ENCODE results near the gene EDNRA.

The EDNRA gene

DNA sequence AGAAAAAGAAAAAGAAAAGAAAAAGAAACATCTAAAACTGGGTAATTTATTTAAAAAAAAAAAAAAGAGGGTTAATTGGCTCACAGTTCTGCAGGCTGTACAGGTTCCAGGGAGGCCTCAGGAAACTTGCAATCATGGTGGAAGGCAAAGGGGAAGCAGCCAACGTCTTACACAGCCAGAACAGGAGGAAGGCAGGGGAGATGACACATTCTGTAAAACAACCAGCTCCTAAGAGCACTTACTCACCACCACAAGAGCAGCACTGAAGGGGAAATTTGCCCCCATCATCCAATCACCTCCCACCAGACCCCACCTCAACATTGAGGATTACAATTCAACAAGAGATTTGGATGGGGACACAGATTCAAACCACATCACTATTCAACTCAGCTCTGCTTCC, 99.5 kb downstream of the EDNRA start:
- no peaks in the 10 kb centered on the region for H3K9me3 ChIP-seq (ENCODE audit: control insufficient read depth, insufficient read depth, low read length)
- no peak overlapping the region for H3K9ac ChIP-seq (ENCODE audit: low read depth, low read length)
- no peak overlapping the region for H3K4me3 ChIP-seq (ENCODE audit: low read depth, low read length)
- H3K36me3 ChIP-seq (ENCODE audit: control insufficient read depth, insufficient read depth, low read length), result no peaks in the 10 kb centered on the region
- H3K4me1 ChIP-seq (ENCODE audit: control insufficient read depth, insufficient read depth, low read length), result no peaks in the 10 kb centered on the region
- H3K27me3 ChIP-seq (ENCODE audit: control insufficient read depth, insufficient read depth, low read length), result no peaks in the 10 kb centered on the region

GRCh38 chr4:147581606-147582350, 100.9 kb downstream of the EDNRA start:
- Histone ChIP-seq H3K27me3 (ENCODE audit: control insufficient read depth, insufficient read depth, low read length) (no peaks in the 10 kb centered on the region), H3K4me3 (ENCODE audit: low read depth, low read length) (no peak overlapping the region), H3K36me3 (ENCODE audit: control insufficient read depth, insufficient read depth, low read length) (no peaks in the 10 kb centered on the region), H3K4me1 (ENCODE audit: control insufficient read depth, insufficient read depth, low read length) (no peaks in the 10 kb centered on the region), H3K9ac (ENCODE audit: low read depth, low read length) (no peak overlapping the region), H3K9me3 (ENCODE audit: control insufficient read depth, insufficient read depth, low read length) (no peaks in the 10 kb centered on the region)

DNA sequence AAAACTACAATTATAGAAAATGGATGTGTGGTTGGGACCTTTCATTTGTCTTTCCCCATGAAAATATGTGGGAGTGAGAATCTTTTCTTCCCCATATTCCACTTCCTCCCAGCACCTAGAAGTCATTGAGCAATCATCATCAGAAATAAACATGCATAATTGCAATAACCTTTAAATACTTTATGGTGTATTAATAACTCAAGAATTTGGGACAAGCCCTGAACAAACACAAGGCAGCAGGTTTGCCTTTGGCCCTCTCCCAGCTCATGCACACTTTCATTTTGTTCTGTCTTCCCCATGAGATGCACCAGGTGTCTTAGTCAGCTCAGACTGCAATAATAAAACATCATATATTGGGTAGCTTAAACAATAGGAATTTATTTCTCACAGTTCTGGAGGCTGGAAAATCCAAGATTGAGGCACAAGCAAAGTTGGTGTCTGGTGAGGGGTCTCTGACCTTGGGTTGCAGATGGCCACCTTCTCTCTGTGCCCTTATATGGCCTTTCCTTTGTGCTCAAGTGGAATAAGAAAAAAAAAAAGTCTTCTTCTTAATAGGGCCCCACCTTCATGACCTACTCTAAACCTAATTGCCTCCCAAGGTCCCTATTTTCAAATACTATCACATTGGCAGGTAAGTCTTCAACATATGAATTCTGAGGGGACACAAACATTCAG, 101.6 kb downstream of the EDNRA start:
- no peaks in the 10 kb centered on the region for H3K4me1 ChIP-seq (ENCODE audit: control insufficient read depth, insufficient read depth, low read length)
- H3K4me3 ChIP-seq (ENCODE audit: low read depth, low read length), result no peak overlapping the region
- no peaks in the 10 kb centered on the region for H3K27me3 ChIP-seq (ENCODE audit: control insufficient read depth, insufficient read depth, low read length)
- H3K9me3 ChIP-seq (ENCODE audit: control insufficient read depth, insufficient read depth, low read length), result no peaks in the 10 kb centered on the region
- H3K9ac ChIP-seq (ENCODE audit: low read depth, low read length), result no peak overlapping the region
- no peaks in the 10 kb centered on the region for H3K36me3 ChIP-seq (ENCODE audit: control insufficient read depth, insufficient read depth, low read length)

DNA sequence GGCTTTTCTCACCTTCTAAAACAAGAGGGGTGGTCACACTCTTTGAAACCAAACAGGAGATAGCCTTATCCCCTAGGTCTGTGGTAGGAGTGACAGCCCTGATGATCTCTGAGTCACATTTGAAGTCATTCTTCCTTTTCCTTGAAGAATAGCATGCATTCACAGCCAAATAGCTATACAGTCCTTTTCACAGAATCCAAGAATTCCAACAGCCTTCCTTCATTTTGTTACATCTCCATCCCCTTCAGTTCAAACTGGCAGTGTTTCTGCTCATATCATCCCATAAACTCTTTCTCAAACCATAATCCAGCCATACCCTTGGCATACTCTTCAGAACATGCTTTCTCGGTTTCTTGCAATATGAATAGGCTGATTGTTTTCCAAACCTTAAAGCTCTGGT, 103.0 kb downstream of the EDNRA start:
- no peaks in the 10 kb centered on the region for H3K4me1 ChIP-seq (ENCODE audit: control insufficient read depth, insufficient read depth, low read length)
- H3K4me3 ChIP-seq (ENCODE audit: low read depth, low read length), result no peak overlapping the region
- H3K9ac ChIP-seq (ENCODE audit: low read depth, low read length), result no peak overlapping the region
- no peaks in the 10 kb centered on the region for H3K36me3 ChIP-seq (ENCODE audit: control insufficient read depth, insufficient read depth, low read length)
- H3K27me3 ChIP-seq (ENCODE audit: control insufficient read depth, insufficient read depth, low read length), result no peaks in the 10 kb centered on the region
- H3K9me3 ChIP-seq (ENCODE audit: control insufficient read depth, insufficient read depth, low read length), result no peaks in the 10 kb centered on the region

GRCh38 chr4:147586032-147586431, 105.1 kb downstream of the EDNRA start:
- Histone ChIP-seq H3K27me3 (ENCODE audit: control insufficient read depth, insufficient read depth, low read length) (no peaks in the 10 kb centered on the region), H3K9me3 (ENCODE audit: control insufficient read depth, insufficient read depth, low read length) (no peaks in the 10 kb centered on the region), H3K4me3 (ENCODE audit: low read depth, low read length) (no peak overlapping the region), H3K36me3 (ENCODE audit: control insufficient read depth, insufficient read depth, low read length) (no peaks in the 10 kb centered on the region), H3K9ac (ENCODE audit: low read depth, low read length) (no peak overlapping the region), H3K4me1 (ENCODE audit: control insufficient read depth, insufficient read depth, low read length) (no peaks in the 10 kb centered on the region)

DNA sequence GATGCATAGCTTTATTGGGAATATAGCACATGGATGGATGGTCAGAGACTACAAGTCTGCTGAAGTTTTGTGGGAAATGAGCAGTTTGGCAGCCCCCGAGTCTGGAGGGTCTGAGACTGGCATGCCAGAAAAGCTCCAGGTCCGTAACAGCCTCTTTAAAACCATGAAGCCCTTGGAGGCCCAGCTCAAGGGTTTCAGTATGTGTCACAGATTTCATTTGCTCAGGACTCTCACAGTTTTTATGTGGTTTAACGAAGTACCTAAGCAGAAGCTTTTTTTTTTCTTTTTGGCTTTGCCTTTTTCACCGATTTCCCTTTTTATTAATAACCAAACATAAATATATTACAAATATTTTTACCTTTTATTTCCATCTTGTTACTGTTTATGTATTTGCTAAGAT, 105.7 kb downstream of the EDNRA start:
- no peak overlapping the region for H3K4me3 ChIP-seq (ENCODE audit: low read depth, low read length)
- H3K9ac ChIP-seq (ENCODE audit: low read depth, low read length), result no peak overlapping the region
- H3K9me3 ChIP-seq (ENCODE audit: control insufficient read depth, insufficient read depth, low read length), result no peaks in the 10 kb centered on the region
- no peaks in the 10 kb centered on the region for H3K27me3 ChIP-seq (ENCODE audit: control insufficient read depth, insufficient read depth, low read length)
- no peaks in the 10 kb centered on the region for H3K4me1 ChIP-seq (ENCODE audit: control insufficient read depth, insufficient read depth, low read length)
- no peaks in the 10 kb centered on the region for H3K36me3 ChIP-seq (ENCODE audit: control insufficient read depth, insufficient read depth, low read length)

DNA sequence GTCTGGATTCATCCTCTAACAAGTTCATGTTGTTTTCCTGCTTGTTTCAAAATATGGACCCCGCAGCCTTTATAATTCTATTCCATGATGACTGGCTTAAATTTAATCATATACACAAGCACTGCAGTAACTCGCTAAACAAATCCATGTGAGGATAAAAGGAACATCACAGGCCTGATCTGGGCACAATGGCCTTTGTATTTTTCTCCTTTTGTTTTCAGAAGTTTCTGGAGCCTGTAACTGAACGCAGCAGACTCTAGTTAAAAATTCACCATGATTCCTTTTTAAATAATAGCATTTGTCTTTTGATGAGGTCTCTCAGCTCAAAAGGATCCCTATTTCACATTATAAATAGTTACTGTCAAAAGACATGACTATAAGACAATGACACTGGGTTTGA, 106.1 kb downstream of the EDNRA start:
- Histone ChIP-seq H3K9me3 (ENCODE audit: control insufficient read depth, insufficient read depth, low read length) (no peaks in the 10 kb centered on the region), H3K27me3 (ENCODE audit: control insufficient read depth, insufficient read depth, low read length) (no peaks in the 10 kb centered on the region), H3K4me1 (ENCODE audit: control insufficient read depth, insufficient read depth, low read length) (no peaks in the 10 kb centered on the region), H3K4me3 (ENCODE audit: low read depth, low read length) (no peak overlapping the region), H3K36me3 (ENCODE audit: control insufficient read depth, insufficient read depth, low read length) (no peaks in the 10 kb centered on the region), H3K9ac (ENCODE audit: low read depth, low read length) (no peak overlapping the region)

GRCh38 chr4:147589586-147589985, 108.7 kb downstream of the EDNRA start:
- Histone ChIP-seq H3K27me3 (ENCODE audit: control insufficient read depth, insufficient read depth, low read length) (no peaks in the 10 kb centered on the region), H3K36me3 (ENCODE audit: control insufficient read depth, insufficient read depth, low read length) (no peaks in the 10 kb centered on the region), H3K9ac (ENCODE audit: low read depth, low read length) (no peak overlapping the region), H3K4me3 (ENCODE audit: low read depth, low read length) (no peak overlapping the region), H3K4me1 (ENCODE audit: control insufficient read depth, insufficient read depth, low read length) (no peaks in the 10 kb centered on the region), H3K9me3 (ENCODE audit: control insufficient read depth, insufficient read depth, low read length) (no peaks in the 10 kb centered on the region)

DNA sequence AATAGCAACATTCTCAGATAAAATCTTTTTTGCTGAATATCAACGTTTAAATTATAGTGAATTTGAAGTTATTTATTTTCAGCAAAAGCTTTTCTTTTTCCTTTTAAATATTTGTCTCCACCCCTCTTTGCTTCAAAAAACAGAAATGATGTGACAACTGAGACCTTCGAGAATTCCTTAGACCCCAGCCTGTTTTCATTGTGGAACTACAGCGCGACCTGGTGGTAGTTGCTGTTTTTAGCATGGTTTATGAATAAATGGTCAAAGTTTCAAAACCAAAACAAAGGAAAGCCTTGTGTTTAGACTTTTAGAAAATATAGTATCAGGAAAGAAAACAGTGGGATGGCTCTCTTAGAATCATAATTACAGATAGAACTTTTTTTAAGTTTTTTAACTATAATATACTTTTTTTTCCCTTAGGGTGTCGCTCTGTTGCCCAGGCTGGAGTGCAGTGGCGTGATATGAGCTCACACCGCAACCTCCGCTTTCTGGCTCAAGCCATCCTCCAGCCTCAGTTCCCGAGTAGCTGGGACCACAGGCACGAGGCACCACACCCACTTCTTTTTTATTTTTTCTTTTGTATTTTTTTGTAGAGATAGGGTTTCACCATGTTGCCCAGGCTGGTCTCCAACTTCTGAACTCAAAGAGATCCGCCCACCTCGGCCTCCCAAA, 109.5 kb downstream of the EDNRA start:
- no peak overlapping the region for H3K9ac ChIP-seq (ENCODE audit: low read depth, low read length)

DNA sequence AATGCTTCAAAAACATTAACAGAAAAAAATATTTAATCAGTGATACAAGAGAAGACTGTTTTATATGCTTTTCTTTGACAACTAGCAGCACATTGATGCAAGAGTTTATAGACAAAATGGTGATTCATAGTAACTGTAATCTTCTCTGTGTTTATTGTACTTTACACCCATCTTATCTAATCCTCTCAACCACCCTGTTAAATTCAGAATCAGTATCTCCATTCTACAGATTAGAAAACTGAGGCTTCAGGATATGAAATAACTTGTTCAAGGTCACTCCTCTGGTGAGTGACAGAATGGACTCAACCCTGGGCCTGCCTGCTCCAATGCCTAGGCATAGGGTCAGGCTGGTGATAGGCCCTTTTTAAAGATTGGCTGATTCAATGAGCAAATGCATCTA, 110.2 kb downstream of the EDNRA start:
- Histone ChIP-seq H3K36me3 (ENCODE audit: control insufficient read depth, insufficient read depth, low read length) (no peaks in the 10 kb centered on the region), H3K9me3 (ENCODE audit: control insufficient read depth, insufficient read depth, low read length) (no peaks in the 10 kb centered on the region), H3K4me1 (ENCODE audit: control insufficient read depth, insufficient read depth, low read length) (no peaks in the 10 kb centered on the region), H3K4me3 (ENCODE audit: low read depth, low read length) (no peak overlapping the region), H3K27me3 (ENCODE audit: control insufficient read depth, insufficient read depth, low read length) (no peaks in the 10 kb centered on the region), H3K9ac (ENCODE audit: low read depth, low read length) (no peak overlapping the region)

More for the DNA sequence above, 109.5 kb downstream of the EDNRA start:
- H3K27me3 ChIP-seq (ENCODE audit: control insufficient read depth, insufficient read depth, low read length), result no peaks in the 10 kb centered on the region
- H3K36me3 ChIP-seq (ENCODE audit: control insufficient read depth, insufficient read depth, low read length), result no peaks in the 10 kb centered on the region
- H3K9me3 ChIP-seq (ENCODE audit: control insufficient read depth, insufficient read depth, low read length), result no peaks in the 10 kb centered on the region
- H3K4me3 ChIP-seq (ENCODE audit: low read depth, low read length), result no peak overlapping the region
- no peaks in the 10 kb centered on the region for H3K4me1 ChIP-seq (ENCODE audit: control insufficient read depth, insufficient read depth, low read length)

DNA sequence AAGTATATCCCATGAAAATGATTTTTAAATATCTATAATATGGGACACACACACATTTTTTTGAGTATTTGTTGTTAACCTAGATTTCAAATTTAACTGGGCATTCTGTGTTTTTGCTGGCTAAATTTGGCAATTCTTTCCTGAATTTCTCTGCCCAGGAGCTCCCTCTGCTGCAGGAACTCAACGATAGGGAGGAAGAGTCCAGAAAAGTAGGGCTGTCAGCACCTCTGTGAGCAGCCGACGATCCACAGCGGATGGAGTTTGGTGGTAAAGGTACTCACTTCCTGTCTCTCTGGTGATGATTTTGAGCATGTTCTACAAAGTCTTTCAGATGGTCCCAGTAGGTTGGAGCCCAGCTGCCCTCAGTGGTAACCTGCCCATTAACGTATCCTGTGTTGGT, 113.2 kb downstream of the EDNRA start:
- Histone ChIP-seq H3K4me3 (ENCODE audit: low read depth, low read length) (no peak overlapping the region), H3K9ac (ENCODE audit: low read depth, low read length) (no peak overlapping the region), H3K4me1 (ENCODE audit: control insufficient read depth, insufficient read depth, low read length) (no peaks in the 10 kb centered on the region), H3K36me3 (ENCODE audit: control insufficient read depth, insufficient read depth, low read length) (no peaks in the 10 kb centered on the region), H3K9me3 (ENCODE audit: control insufficient read depth, insufficient read depth, low read length) (no peaks in the 10 kb centered on the region), H3K27me3 (ENCODE audit: control insufficient read depth, insufficient read depth, low read length) (no peaks in the 10 kb centered on the region)

All from iPS-15b (cell line).